ENCODE measurements around the gene CDKAL1. TPM values are rescaled to one million over a fixed set of nuclear protein-coding genes. Genes with fewer than 3 reads are reported as not detected.
"Not testable (repeated sequence)": the region's sequence is repeated elsewhere in the genome, so short reads cannot be mapped to it uniquely, and the experiment has no call there.

CDKAL1 gene
- total RNA-seq, 1 experiment from 2014 or later = 13.8 TPM

DNA sequence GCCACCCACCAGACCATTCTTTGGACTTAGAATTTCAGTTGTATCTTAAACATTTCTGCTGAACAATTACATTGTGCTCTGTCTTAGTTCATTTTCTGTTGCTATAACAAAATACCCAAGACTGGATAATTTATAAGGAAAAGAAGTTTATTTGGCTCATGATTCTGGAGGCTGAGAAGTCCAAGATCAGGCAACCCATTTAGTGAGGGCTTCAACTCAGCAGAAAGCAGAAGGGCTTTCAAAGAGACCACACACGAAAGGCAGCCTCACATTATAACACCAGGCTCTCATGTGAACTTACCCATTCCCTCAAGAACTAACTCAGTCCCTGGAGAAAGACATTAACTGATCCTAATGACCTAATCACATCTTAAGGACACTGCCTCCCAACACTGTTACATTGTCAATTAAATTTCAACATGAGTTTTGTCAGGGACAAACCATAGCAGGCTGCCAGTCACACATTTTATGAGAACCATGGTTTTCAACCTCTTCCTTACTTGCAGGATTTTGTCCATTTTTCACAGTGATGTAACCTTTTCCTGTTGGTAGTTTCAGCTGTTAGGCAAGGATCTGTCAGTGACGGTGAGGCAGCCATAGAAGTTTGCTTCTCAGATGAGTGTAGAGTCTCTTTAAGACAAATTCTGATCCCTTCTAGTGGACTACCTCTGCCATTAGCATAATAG, 659.7 kb downstream of the CDKAL1 start:
- TF ChIP-seq EZH2phosphoT487 (IDR thresholded peaks at IDR 0.05; ENCODE audit: borderline replicate concordance, low read length) = no peak
- no peak for TF ChIP-seq EZH2 (IDR thresholded peaks at IDR 0.05; ENCODE audit: low read length, unreplicated experiment)
- TF ChIP-seq, protein P1, sequence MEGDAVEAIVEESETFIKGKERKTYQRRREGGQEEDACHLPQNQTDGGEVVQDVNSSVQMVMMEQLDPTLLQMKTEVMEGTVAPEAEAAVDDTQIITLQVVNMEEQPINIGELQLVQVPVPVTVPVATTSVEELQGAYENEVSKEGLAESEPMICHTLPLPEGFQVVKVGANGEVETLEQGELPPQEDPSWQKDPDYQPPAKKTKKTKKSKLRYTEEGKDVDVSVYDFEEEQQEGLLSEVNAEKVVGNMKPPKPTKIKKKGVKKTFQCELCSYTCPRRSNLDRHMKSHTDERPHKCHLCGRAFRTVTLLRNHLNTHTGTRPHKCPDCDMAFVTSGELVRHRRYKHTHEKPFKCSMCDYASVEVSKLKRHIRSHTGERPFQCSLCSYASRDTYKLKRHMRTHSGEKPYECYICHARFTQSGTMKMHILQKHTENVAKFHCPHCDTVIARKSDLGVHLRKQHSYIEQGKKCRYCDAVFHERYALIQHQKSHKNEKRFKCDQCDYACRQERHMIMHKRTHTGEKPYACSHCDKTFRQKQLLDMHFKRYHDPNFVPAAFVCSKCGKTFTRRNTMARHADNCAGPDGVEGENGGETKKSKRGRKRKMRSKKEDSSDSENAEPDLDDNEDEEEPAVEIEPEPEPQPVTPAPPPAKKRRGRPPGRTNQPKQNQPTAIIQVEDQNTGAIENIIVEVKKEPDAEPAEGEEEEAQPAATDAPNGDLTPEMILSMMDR (conservative IDR thresholded peaks at IDR 0.05; ENCODE audit: low read depth, low read length) = no peak
- no peak overlapping the region for H3K4me3 ChIP-seq (ENCODE audit: low read length)
- H3F3A ChIP-seq (ENCODE audit: low read length, unreplicated experiment) = no peaks in the 10 kb centered on the region
- H3K27ac ChIP-seq (ENCODE audit: low read length) = no peak overlapping the region
- H3K9me2 ChIP-seq (replicated peaks; ENCODE audit: low read length) = no peaks in the 10 kb centered on the region
- no peak overlapping the region for H2AFZ ChIP-seq (ENCODE audit: low read length)
- H3K4me2 ChIP-seq (ENCODE audit: low read length) = no peak overlapping the region
- no peaks in the 10 kb centered on the region for H3K27me3 ChIP-seq (ENCODE audit: low read length)
- no TSS peak for BruUV-seq (replicated peaks)
- intact Hi-C loops (cut with micrococcal nuclease) = no loop called here
- ChIA-PET CTCF (no interaction called here), POLR2A (ENCODE audit: unreplicated experiment) (no interaction called here)
- H3K79me2 ChIP-seq (ENCODE audit: low read length) = no peaks in the 10 kb centered on the region
- H3K4me1 ChIP-seq (ENCODE audit: insufficient read depth, low read length) = no peaks in the 10 kb centered on the region
- DNase-seq (no peak), ATAC-seq (no peak)
- no peaks in the 10 kb centered on the region for H3K9me3 ChIP-seq (ENCODE audit: low read length)
- no peaks in the 10 kb centered on the region for H3K36me3 ChIP-seq (ENCODE audit: low read depth, low read length)
- no peak overlapping the region for H3K9ac ChIP-seq (ENCODE audit: low read length)
- H4K20me1 ChIP-seq (ENCODE audit: low read length) = no peaks in the 10 kb centered on the region

DNA sequence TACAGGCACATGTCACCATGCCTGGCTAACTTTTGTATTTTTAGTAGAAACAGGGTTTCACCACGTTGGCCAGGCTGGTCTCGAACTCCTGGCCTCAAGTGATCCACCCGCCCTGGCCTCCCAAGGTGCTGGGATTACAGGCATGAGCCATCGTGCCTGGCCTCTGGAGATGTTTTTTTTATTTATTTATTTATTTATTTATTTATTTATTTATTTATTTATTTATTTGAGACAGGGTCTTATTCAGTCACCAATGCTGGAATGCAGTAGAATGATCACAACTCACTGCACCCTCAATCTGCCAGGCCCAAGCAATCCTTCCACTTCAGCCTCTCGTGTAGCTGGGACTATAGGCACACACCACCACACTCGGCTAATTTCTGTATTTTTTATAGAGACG, 661.0 kb downstream of the CDKAL1 start:
- BruUV-seq (replicated peaks); CTCF ChIA-PET; ATAC-seq; DNase-seq; H4K20me1 ChIP-seq (ENCODE audit: low read length); H3K36me3 ChIP-seq (ENCODE audit: low read depth, low read length); intact Hi-C loops (cut with micrococcal nuclease); H3K4me2 ChIP-seq (ENCODE audit: low read length); H3K27me3 ChIP-seq (ENCODE audit: low read length); H3K9ac ChIP-seq (ENCODE audit: low read length); H3K27ac ChIP-seq (ENCODE audit: low read length); H2AFZ ChIP-seq (ENCODE audit: low read length); H3K9me2 ChIP-seq (replicated peaks; ENCODE audit: low read length); H3K9me3 ChIP-seq (ENCODE audit: low read length); H3K4me3 ChIP-seq (ENCODE audit: low read length); H3F3A ChIP-seq (ENCODE audit: low read length, unreplicated experiment); H3K79me2 ChIP-seq (ENCODE audit: low read length); H3K4me1 ChIP-seq (ENCODE audit: insufficient read depth, low read length): not testable (repeated sequence)
- POLR2A ChIA-PET (ENCODE audit: unreplicated experiment) = interaction anchor here (0.7 kb wide), 1 partner anchor 90 kb away, joined by 3 read pairs; no protein-coding TSS in a partner anchor

DNA sequence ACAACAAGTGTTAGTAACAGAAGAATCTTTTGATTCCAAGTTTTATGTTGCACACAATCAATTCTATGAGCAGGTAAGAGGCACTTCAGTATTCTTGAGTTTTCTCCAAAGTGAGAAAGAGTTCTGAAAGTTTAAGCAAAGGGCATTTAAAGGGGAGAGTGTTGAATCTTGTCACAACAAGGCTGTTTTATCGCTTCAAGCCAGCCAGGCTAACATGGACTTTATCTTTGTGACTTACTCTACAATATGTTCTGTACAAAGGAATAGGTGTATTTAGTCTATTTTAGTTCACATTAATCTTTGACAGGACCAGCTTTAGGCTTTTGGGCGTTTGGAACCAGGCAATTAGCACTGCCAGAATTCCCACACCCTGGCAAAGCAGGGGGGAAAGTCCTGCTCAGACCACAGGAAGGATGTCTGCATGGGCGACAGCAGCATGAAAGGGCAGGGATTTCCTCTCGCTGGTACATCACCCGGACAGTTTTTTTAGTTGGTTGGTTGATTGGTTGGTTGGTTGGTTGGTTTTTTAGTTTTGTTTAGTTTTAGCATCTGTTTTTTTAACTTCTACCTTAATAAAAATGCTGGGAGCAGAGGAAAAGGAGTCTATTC, 663.9 kb downstream of the CDKAL1 start:
- no peaks in the 10 kb centered on the region for H3K79me2 ChIP-seq (ENCODE audit: low read length)
- H3K9me3 ChIP-seq (ENCODE audit: low read length) = no peaks in the 10 kb centered on the region
- intact Hi-C loops (cut with micrococcal nuclease) = no loop called here
- H3F3A ChIP-seq (ENCODE audit: low read length, unreplicated experiment) = no peaks in the 10 kb centered on the region
- ChIA-PET CTCF (no interaction called here), POLR2A (ENCODE audit: unreplicated experiment) (no interaction called here)
- H2AFZ ChIP-seq (ENCODE audit: low read length) = no peak overlapping the region
- no peak for DNase-seq
- H3K4me2 ChIP-seq (ENCODE audit: low read length) = no peak overlapping the region
- no peak overlapping the region for H3K27ac ChIP-seq (ENCODE audit: low read length)
- no peak overlapping the region for H3K9ac ChIP-seq (ENCODE audit: low read length)
- no peaks in the 10 kb centered on the region for H3K27me3 ChIP-seq (ENCODE audit: low read length)
- no peak overlapping the region for H3K4me3 ChIP-seq (ENCODE audit: low read length)
- no peaks in the 10 kb centered on the region for H4K20me1 ChIP-seq (ENCODE audit: low read length)
- peaks cover 14% of the 10 kb centered on the region for H3K4me1 ChIP-seq (ENCODE audit: insufficient read depth, low read length)
- no peak for ATAC-seq
- H3K9me2 ChIP-seq (replicated peaks; ENCODE audit: low read length) = no peaks in the 10 kb centered on the region
- H3K36me3 ChIP-seq (ENCODE audit: low read depth, low read length) = no peaks in the 10 kb centered on the region
- TF ChIP-seq, protein P1 (conservative IDR thresholded peaks at IDR 0.05; ENCODE audit: low read depth, low read length) = no peak
- no peak for TF ChIP-seq EZH2phosphoT487 (IDR thresholded peaks at IDR 0.05; ENCODE audit: borderline replicate concordance, low read length)
- TF ChIP-seq EZH2 (IDR thresholded peaks at IDR 0.05; ENCODE audit: low read length, unreplicated experiment) = no peak
- BruUV-seq (replicated peaks) = no TSS peak
